Femur (tissue), 1 donor: ENCODE measurements around the gene TRPM1.

Experiments used
- DNase-seq: peaks from one replicate; pipeline ENCODE4 v3.0.0-alpha.2; 2017

The TRPM1 gene

GRCh38 chr15:30962079-30962478 lies 139.4 kb downstream of the TRPM1 start:
- DNase-seq = no peak

- DNase-seq = no peak
These were observed 143.3 kb downstream of the TRPM1 start for GRCh38 chr15:30958219-30958618.

GRCh38 chr15:30956216-30957124 lies 145.1 kb downstream of the TRPM1 start:
- no peak for DNase-seq

GRCh38 chr15:30954674-30955073 lies 146.9 kb downstream of the TRPM1 start:
- DNase-seq = no peak

- DNase-seq = no peak
These were observed 147.7 kb downstream of the TRPM1 start for GRCh38 chr15:30953731-30954378.

- DNase-seq = no peak
These were observed 148.3 kb downstream of the TRPM1 start for GRCh38 chr15:30953183-30953582.
